ENCODE results near the gene POLL.

DNA sequence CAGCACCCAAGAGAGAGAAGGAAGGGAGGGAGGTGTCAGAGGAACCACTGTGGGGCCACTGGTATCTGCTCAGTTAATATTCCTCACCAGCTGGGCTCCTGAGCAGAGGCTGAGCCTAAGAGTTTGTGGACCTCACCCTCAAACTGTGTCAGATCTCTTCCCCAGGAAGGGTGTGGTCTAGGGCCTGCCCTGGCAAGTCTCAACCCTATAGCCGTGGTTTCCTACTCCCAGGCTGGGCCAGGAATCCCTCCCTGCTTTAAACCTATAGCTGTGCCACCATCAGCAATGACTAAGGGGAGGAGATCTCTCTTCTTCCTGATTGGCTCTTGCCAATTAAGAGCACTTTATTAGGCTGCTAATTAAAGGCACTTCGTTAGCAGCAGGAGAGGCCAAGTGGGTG is 29.9 kb downstream of the POLL start:
- TF ChIP-seq, protein P1, sequence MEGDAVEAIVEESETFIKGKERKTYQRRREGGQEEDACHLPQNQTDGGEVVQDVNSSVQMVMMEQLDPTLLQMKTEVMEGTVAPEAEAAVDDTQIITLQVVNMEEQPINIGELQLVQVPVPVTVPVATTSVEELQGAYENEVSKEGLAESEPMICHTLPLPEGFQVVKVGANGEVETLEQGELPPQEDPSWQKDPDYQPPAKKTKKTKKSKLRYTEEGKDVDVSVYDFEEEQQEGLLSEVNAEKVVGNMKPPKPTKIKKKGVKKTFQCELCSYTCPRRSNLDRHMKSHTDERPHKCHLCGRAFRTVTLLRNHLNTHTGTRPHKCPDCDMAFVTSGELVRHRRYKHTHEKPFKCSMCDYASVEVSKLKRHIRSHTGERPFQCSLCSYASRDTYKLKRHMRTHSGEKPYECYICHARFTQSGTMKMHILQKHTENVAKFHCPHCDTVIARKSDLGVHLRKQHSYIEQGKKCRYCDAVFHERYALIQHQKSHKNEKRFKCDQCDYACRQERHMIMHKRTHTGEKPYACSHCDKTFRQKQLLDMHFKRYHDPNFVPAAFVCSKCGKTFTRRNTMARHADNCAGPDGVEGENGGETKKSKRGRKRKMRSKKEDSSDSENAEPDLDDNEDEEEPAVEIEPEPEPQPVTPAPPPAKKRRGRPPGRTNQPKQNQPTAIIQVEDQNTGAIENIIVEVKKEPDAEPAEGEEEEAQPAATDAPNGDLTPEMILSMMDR (IDR thresholded peaks at IDR 0.05 in 2 of 3, conservative IDR thresholded peaks at IDR 0.05 in 1 of 3; ENCODE audit: borderline replicate concordance in 1 of 3, insufficient read depth in 1 of 3, low read depth in 2 of 3, low read length in 2 of 3) = no peak
- no peak for TF ChIP-seq POLR2AphosphoS5 (IDR thresholded peaks at IDR 0.05; ENCODE audit: low read depth, low read length)
- no peak for TF ChIP-seq SRF (IDR thresholded peaks at IDR 0.05; ENCODE audit: low read depth)
- TF ChIP-seq EZH2 (IDR thresholded peaks at IDR 0.05) = no peak
- no peak for TF ChIP-seq RAD21 (IDR thresholded peaks at IDR 0.05; ENCODE audit: low read depth)
- TF ChIP-seq CEBPB (IDR thresholded peaks at IDR 0.05; ENCODE audit: low read depth) = no peak
- TF ChIP-seq, protein P2, sequence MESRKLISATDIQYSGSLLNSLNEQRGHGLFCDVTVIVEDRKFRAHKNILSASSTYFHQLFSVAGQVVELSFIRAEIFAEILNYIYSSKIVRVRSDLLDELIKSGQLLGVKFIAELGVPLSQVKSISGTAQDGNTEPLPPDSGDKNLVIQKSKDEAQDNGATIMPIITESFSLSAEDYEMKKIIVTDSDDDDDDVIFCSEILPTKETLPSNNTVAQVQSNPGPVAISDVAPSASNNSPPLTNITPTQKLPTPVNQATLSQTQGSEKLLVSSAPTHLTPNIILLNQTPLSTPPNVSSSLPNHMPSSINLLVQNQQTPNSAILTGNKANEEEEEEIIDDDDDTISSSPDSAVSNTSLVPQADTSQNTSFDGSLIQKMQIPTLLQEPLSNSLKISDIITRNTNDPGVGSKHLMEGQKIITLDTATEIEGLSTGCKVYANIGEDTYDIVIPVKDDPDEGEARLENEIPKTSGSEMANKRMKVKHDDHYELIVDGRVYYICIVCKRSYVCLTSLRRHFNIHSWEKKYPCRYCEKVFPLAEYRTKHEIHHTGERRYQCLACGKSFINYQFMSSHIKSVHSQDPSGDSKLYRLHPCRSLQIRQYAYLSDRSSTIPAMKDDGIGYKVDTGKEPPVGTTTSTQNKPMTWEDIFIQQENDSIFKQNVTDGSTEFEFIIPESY (IDR thresholded peaks at IDR 0.05; ENCODE audit: extremely low read depth, insufficient replicate concordance, low read length) = no peak
- no peak for TF ChIP-seq SIN3A (IDR thresholded peaks at IDR 0.05; ENCODE audit: low read depth)
